PC-9 (cell line): ENCODE measurements around the gene SPAG17. TPM values are rescaled to one million over a fixed set of nuclear protein-coding genes. Genes with fewer than 3 reads are reported as not detected.

Source experiments
- BruUV-seq: library from RNA; stranded (reverse); fragments of 400-500 nt; replicated peaks from 2 replicates; lab custom pipeline; 2021; lab: Mats Ljungman, UMichigan
- CTCF ChIA-PET: fragments of 300-600 bp; sonication (Branson Sonifier 250); formaldehyde crosslinking; loops from one replicate; lab custom pipeline; 2022; ENCODE audit warnings: antibody characterized with exemption; lab: Charles Lee
- POLR2A ChIA-PET: fragments of 300-600 bp; sonication (Branson Sonifier 250); formaldehyde crosslinking; loops from one replicate; lab custom pipeline; 2022; ENCODE audit warnings: antibody characterized with exemption; ENCODE audit not compliant: unreplicated experiment; lab: Charles Lee
- DNase-seq, 2 experiments: peaks; one replicate each; pipeline versions ENCODE4 v3.0.0 to v3.0.0-alpha.2; 2015 to 2022; ENCODE audit warnings: mixed read lengths in 1 of 2
- H2AFZ ChIP-seq: fragments of 200-600 bp; sonication (generic); 2 replicates; pipeline ENCODE4 v1.8.1; 2017; ENCODE audit warnings: antibody characterized with exemption
- H3F3A ChIP-seq: fragments of 200-600 bp; sonication (generic); 2 replicates; pipeline ENCODE4 v1.8.1; 2017; ENCODE audit warnings: antibody characterized with exemption, mild to moderate bottlenecking, low read depth; ENCODE audit not compliant: insufficient read depth
- H3K27ac ChIP-seq: fragments of 200-600 bp; sonication (generic); 2 replicates; pipeline ENCODE4 v1.6.1; 2016; ENCODE audit warnings: mixed run types
- H3K27me3 ChIP-seq: fragments of 200-600 bp; sonication (generic); 2 replicates; pipeline ENCODE4 v1.6.1; 2016; ENCODE audit warnings: low read depth, mixed run types; ENCODE audit not compliant: insufficient read depth
- H3K36me3 ChIP-seq: fragments of 200-600 bp; sonication (generic); 2 replicates; pipeline ENCODE4 v1.6.1; 2016; ENCODE audit warnings: low read depth, mixed run types
- H3K4me1 ChIP-seq: fragments of 200-600 bp; sonication (generic); replicated peaks from 2 replicates; pipeline ENCODE4 v1.6.1; 2016; ENCODE audit warnings: mixed run types; ENCODE audit not compliant: insufficient read depth
- H3K4me2 ChIP-seq: fragments of 200-600 bp; sonication (generic); 2 replicates; pipeline ENCODE4 v1.6.1; 2017; ENCODE audit warnings: mixed run types
- H3K4me3 ChIP-seq: fragments of 200-600 bp; sonication (generic); 2 replicates; pipeline ENCODE4 v1.6.1; 2016; ENCODE audit warnings: mixed run types
- H3K79me2 ChIP-seq: fragments of 200-600 bp; sonication (generic); 2 replicates; pipeline ENCODE4 v1.6.1; 2017; ENCODE audit warnings: low read depth, mixed run types
- H3K9me2 ChIP-seq: fragments of 200-600 bp; sonication (generic); 2 replicates; pipeline ENCODE4 v1.8.1; 2017; ENCODE audit warnings: mild to moderate bottlenecking; ENCODE audit not compliant: insufficient read depth
- H3K9me3 ChIP-seq: fragments of 200-600 bp; sonication (generic); 2 replicates; pipeline ENCODE4 v1.8.1; 2016; ENCODE audit warnings: low read depth; ENCODE audit not compliant: insufficient read depth
- H4K20me1 ChIP-seq: fragments of 200-600 bp; sonication (generic); 2 replicates; pipeline ENCODE4 v1.8.1; 2017; ENCODE audit not compliant: insufficient read depth
- CTCF ChIP-seq: fragments of 200-600 bp; sonication (generic); conservative IDR thresholded peaks from 2 replicates; pipeline ENCODE4 v1.6.1; 2017; ENCODE audit warnings: mixed run types, antibody characterized with exemption, mild to moderate bottlenecking, moderate library complexity
- EZH2 ChIP-seq: fragments of 200-600 bp; sonication (generic); IDR thresholded peaks from 2 replicates; pipeline ENCODE4 v1.8.0; 2017; ENCODE audit warnings: antibody characterized with exemption, low read depth
- intact Hi-C: fragments of 100-400 bp; cut with micrococcal nuclease; formaldehyde crosslinking; loops from one replicate; pipeline ENCODE4 v1.10.0; 2022; ENCODE audit not compliant: unreplicated experiment
- total RNA-seq: library from RNA; stranded (reverse); gene quantifications from 2 replicates; pipeline ENCODE4 v1.2.3, GENCODE V29; 2021

SPAG17 gene
- total RNA-seq, 1 experiment from 2014 or later, result not detected

GRCh38 chr1:118008011-118008410 is 177.0 kb downstream of the SPAG17 start:
- no peaks in the 10 kb centered on the region for H3K36me3 ChIP-seq
- H4K20me1 ChIP-seq, result no peaks in the 10 kb centered on the region
- DNase-seq, result no peak
- no TSS peak for BruUV-seq
- POLR2A ChIA-PET, result no interaction called here
- no peak overlapping the region for H2AFZ ChIP-seq
- H3K4me3 ChIP-seq, result no peak overlapping the region
- H3F3A ChIP-seq, result no peaks in the 10 kb centered on the region
- H3K4me1 ChIP-seq, result no peaks in the 10 kb centered on the region
- H3K79me2 ChIP-seq, result no peaks in the 10 kb centered on the region
- H3K4me2 ChIP-seq, result no peak overlapping the region
- intact Hi-C loops, result no loop called here
- H3K27me3 ChIP-seq, result peaks cover 5% of the 10 kb centered on the region; the same call in 1 of the 2 replicates
- CTCF ChIA-PET, result no interaction called here
- 0 out of 2 replicates have a peak, but pooled peaks cover 6% of the 10 kb centered on the region for H3K9me2 ChIP-seq
- H3K27ac ChIP-seq, result no peak overlapping the region
- H3K9me3 ChIP-seq, result no peaks in the 10 kb centered on the region
- TF ChIP-seq EZH2 (no peak), CTCF (no peak)

- H3K4me3 ChIP-seq, result no peak overlapping the region
- H4K20me1 ChIP-seq, result no peaks in the 10 kb centered on the region
- no peak for DNase-seq
- H3K9me2 ChIP-seq, result 0 out of 2 replicates have a peak, but pooled peaks cover 7% of the 10 kb centered on the region
- no peaks in the 10 kb centered on the region for H3K9me3 ChIP-seq
- no peak overlapping the region for H3K27ac ChIP-seq
- H3K4me2 ChIP-seq, result no peak overlapping the region
- intact Hi-C loops, result no loop called here
- CTCF ChIA-PET, result no interaction called here
- BruUV-seq, result no TSS peak
- H2AFZ ChIP-seq, result no peak overlapping the region
- no peaks in the 10 kb centered on the region for H3K4me1 ChIP-seq
- TF ChIP-seq CTCF, result no peak
- no peak for TF ChIP-seq EZH2
- peaks cover 6% of the 10 kb centered on the region; the same call in 1 of the 2 replicates for H3K27me3 ChIP-seq
- H3K36me3 ChIP-seq, result no peaks in the 10 kb centered on the region
- no peaks in the 10 kb centered on the region for H3F3A ChIP-seq
- POLR2A ChIA-PET, result no interaction called here
- H3K79me2 ChIP-seq, result no peaks in the 10 kb centered on the region
Measured at GRCh38 chr1:118007391-118007790, 177.6 kb downstream of the SPAG17 start.

GRCh38 chr1:118004312-118004711 is 180.7 kb downstream of the SPAG17 start:
- ChIA-PET POLR2A (no interaction called here), CTCF (no interaction called here)
- no peak overlapping the region for H3K4me2 ChIP-seq
- TF ChIP-seq EZH2 (no peak), CTCF (no peak)
- H3K9me2 ChIP-seq, result 0 out of 2 replicates have a peak, but pooled peaks cover 7% of the 10 kb centered on the region
- no peak overlapping the region for H3K27ac ChIP-seq
- H3K79me2 ChIP-seq, result no peaks in the 10 kb centered on the region
- peaks cover 10% of the 10 kb centered on the region for H3K27me3 ChIP-seq
- H3F3A ChIP-seq, result no peaks in the 10 kb centered on the region
- intact Hi-C loops, result no loop called here
- no TSS peak for BruUV-seq
- H4K20me1 ChIP-seq, result no peaks in the 10 kb centered on the region
- no peak overlapping the region for H3K4me3 ChIP-seq
- no peaks in the 10 kb centered on the region for H3K4me1 ChIP-seq
- DNase-seq, result no peak
- no peaks in the 10 kb centered on the region for H3K36me3 ChIP-seq
- H3K9me3 ChIP-seq, result no peaks in the 10 kb centered on the region
- H2AFZ ChIP-seq, result no peak overlapping the region
